HepG2 (cell line): ENCODE measurements around the gene ARID1A. TPM values are rescaled to one million over a fixed set of nuclear protein-coding genes. Genes with fewer than 3 reads are reported as not detected.
A peak's percentile ranks its signal among the peaks of the same experiment; 100 is the strongest.

Experiments used
- ASH2L ChIP-seq: fragments of 300-600, 200-600 bp; sonication (generic); IDR thresholded peaks from 2 replicates; pipeline ENCODE4 v1.7.0; 2017; ENCODE audit warnings: low read depth, mild to moderate bottlenecking, moderate library complexity, mixed read lengths, low read length; ENCODE audit not compliant: insufficient read length
- CBX1 ChIP-seq: IDR thresholded peaks from one replicate; pipeline ENCODE4 v1.6.1; 2016; ENCODE audit warnings: antibody characterized with exemption, low read depth
- FOXP4 ChIP-seq: sonication (generic); formaldehyde crosslinking; IDR thresholded peaks from 2 replicates; pipeline ENCODE4 v1.4.0; 2020; ENCODE audit warnings: missing genetic modification reagents
- KDM3A ChIP-seq: IDR thresholded peaks from 2 replicates; pipeline ENCODE4 v1.6.1; 2018; ENCODE audit warnings: low read depth, missing compliant biosample characterization
- KLF16 ChIP-seq, 2 experiments: sonication (generic) in 1 of 2; formaldehyde crosslinking in 1 of 2; IDR thresholded peaks; 2 replicates each; pipeline versions ENCODE4 v1.6.1 to v1.8.0; 2016 to 2023; ENCODE audit warnings: missing genetic modification reagents in 2 of 2, missing compliant biosample characterization in 1 of 2
- PPARG ChIP-seq: conservative IDR thresholded peaks from 2 replicates; pipeline ENCODE4 v1.6.1; 2016; ENCODE audit warnings: missing biosample characterization, missing genetic modification reagents
- RNF2 ChIP-seq: fragments of 450-650 bp; conservative IDR thresholded peaks from 2 replicates; pipeline ENCODE4 v1.6.1; 2016; ENCODE audit warnings: low read depth
- SALL1 ChIP-seq: sonication (generic); formaldehyde crosslinking; IDR thresholded peaks from 2 replicates; pipeline ENCODE4 v1.8.0; 2022; ENCODE audit warnings: mild to moderate bottlenecking, missing genetic modification reagents
- SAP130 ChIP-seq: IDR thresholded peaks from 2 replicates; pipeline ENCODE4 v1.6.1; 2016; ENCODE audit warnings: low read depth
- TFAP4 ChIP-seq: sonication (generic); IDR thresholded peaks from 2 replicates; pipeline ENCODE4 v1.6.1; 2016; ENCODE audit warnings: low read depth, borderline replicate concordance
- YEATS2 ChIP-seq: sonication (generic); formaldehyde crosslinking; IDR thresholded peaks from 2 replicates; pipeline ENCODE4 v1.4.0; 2020; ENCODE audit warnings: missing genetic modification reagents, borderline replicate concordance
- ZMYM4 ChIP-seq: sonication (generic); formaldehyde crosslinking; IDR thresholded peaks from 2 replicates; pipeline ENCODE4 v1.8.1; 2023; ENCODE audit warnings: mild to moderate bottlenecking, missing genetic modification reagents
- ZNF124 ChIP-seq: sonication (generic); formaldehyde crosslinking; IDR thresholded peaks from 2 replicates; pipeline ENCODE4 v1.4.0; 2020; ENCODE audit warnings: missing genetic modification reagents
- ZNF580 ChIP-seq: IDR thresholded peaks from 2 replicates; pipeline ENCODE4 v1.6.1; 2016; ENCODE audit warnings: low read depth, borderline replicate concordance
- ZNF629 ChIP-seq: sonication (generic); formaldehyde crosslinking; conservative IDR thresholded peaks from 2 replicates; pipeline ENCODE4 v1.5.0; 2020; ENCODE audit warnings: missing genetic modification reagents
- ZNF639 ChIP-seq: conservative IDR thresholded peaks from 2 replicates; pipeline ENCODE4 v1.6.1; 2018; ENCODE audit warnings: missing genetic modification reagents
- ZSCAN29 ChIP-seq: sonication (generic); formaldehyde crosslinking; conservative IDR thresholded peaks from 2 replicates; pipeline ENCODE4 v1.4.0; 2020; ENCODE audit warnings: mild to moderate bottlenecking, missing genetic modification reagents
- polyA plus RNA-seq, 8 experiments: library from polyadenylated mRNA; depleted of rRNA in 3 of 8; stranded (reverse) in 7 of 8; unstranded in 1 of 8; fragments of >200 nt; fragmentation: Illumina TruSeq in 4 of 8; extraction: Trizol in 4 of 8; gene quantifications; 2 replicates each; pipeline versions ENCODE4 v1.2.1 to v1.2.3, GENCODE V29; 2011 to 2016; ENCODE audit warnings: low read depth in 4 of 8, missing spikeins in 1 of 8, mixed read lengths in 1 of 8; ENCODE audit not compliant: insufficient read depth in 1 of 8
- total RNA-seq, 5 experiments: library from RNA; depleted of rRNA; stranded (reverse); fragments of >200 nt; fragmentation: Illumina TruSeq; extraction: Trizol; gene quantifications; 2 replicates each; pipeline ENCODE4 v1.2.3, GENCODE V29; 2016; ENCODE audit warnings: low read depth in 1 of 5
- TF ChIP-seq, protein P1 (sequence below): sonication (generic); formaldehyde crosslinking; IDR thresholded peaks from 2 replicates; pipeline ENCODE4 v1.9.0; 2022; ENCODE audit warnings: low read depth, missing genetic modification reagents
- TF ChIP-seq, protein P2 (sequence below): sonication (generic); formaldehyde crosslinking; IDR thresholded peaks from 2 replicates; pipeline ENCODE4 v1.4.0; 2020; ENCODE audit warnings: missing genetic modification reagents

Gene ARID1A
- total and polyA plus RNA-seq, 2 of the 13 experiments (the other 11 are each of a cell fraction or from before 2014, with no cell fraction given): 11.9 to 15.9 TPM

DNA sequence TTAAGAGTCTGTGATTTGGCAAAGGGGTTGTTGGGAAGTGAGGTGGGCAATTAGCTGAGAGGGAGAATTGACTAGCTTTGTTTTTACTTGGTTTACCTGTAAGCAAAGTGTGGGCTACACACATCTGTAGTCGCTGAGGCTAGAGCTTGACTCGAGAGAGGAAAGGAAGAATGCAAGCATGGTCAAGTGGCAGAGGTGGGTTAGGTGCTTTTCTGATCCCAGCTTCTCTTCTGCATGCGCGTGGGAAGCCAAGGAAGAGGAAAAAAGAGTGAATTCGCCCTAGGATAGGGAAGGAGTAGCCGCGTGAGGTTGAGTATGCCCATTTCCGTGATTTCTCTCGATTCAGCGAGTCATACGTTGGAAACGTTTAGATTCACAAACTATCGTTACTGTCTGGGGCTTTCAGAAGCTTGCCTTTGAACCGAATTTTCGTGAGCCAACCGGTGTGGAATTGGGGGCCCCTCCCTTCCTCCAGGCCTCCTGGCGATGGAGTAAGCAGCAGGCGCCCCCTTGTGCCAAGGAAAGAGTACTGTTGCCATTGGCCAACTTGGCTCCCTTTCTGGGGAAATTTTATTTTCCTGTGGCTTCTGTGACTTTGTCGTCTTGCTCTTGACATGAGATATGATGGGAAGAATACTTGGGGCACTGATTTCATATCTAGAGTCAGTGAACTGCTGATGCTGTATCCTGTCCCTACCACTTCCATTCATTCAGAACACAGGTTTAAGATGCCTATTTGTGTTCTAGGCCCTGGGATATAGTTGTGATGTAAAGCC lies 93.2 kb downstream of the ARID1A start (continued):
- TF ChIP-seq, protein P1, sequence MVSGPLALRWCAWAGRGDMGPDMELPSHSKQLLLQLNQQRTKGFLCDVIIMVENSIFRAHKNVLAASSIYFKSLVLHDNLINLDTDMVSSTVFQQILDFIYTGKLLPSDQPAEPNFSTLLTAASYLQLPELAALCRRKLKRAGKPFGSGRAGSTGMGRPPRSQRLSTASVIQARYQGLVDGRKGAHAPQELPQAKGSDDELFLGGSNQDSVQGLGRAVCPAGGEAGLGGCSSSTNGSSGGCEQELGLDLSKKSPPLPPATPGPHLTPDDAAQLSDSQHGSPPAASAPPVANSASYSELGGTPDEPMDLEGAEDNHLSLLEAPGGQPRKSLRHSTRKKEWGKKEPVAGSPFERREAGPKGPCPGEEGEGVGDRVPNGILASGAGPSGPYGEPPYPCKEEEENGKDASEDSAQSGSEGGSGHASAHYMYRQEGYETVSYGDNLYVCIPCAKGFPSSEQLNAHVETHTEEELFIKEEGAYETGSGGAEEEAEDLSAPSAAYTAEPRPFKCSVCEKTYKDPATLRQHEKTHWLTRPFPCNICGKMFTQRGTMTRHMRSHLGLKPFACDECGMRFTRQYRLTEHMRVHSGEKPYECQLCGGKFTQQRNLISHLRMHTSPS (CRISPR knock-in tag): no peak
- TF ChIP-seq TFAP4 (no peak), YEATS2 (CRISPR knock-in tag) (0 out of 2 replicates have a peak, but pooled peaks have one; percentile 33), ZNF124 (CRISPR knock-in tag) (peak; percentile 67; the same call in 1 of the 2 replicates), CBX1 (no peak), ZNF639 (CRISPR knock-in tag) (0 out of 2 replicates have a peak, but pooled peaks have one; percentile 11), RNF2 (no peak), PPARG (CRISPR knock-in tag) (peak; percentile 62; the same call in 1 of the 2 replicates), KDM3A (CRISPR knock-in tag) (peak; percentile 87; the same call in 1 of the 2 replicates), ZNF629 (CRISPR knock-in tag) (peak; percentile 65; the same call in 1 of the 2 replicates), ZNF580 (CRISPR knock-in tag) (peak; percentile 44; the same call in 1 of the 2 replicates), SAP130 (CRISPR knock-in tag) (peak; percentile 68), SALL1 (CRISPR knock-in tag) (peak; percentile 62), ZMYM4 (CRISPR knock-in tag) (peak; percentile 30; the same call in 1 of the 2 replicates), ASH2L (peak; percentile 3), ZSCAN29 (0 out of 2 replicates have a peak, but pooled peaks have one; percentile 32), KLF16 (CRISPR knock-in tag; IDR thresholded peaks at IDR 0.05) (peak in 1 of 2 experiments; percentile 47; a peak in 1 of 4 replicates), FOXP4 (CRISPR knock-in tag) (0 out of 2 replicates have a peak, but pooled peaks have one; percentile 16)
- TF ChIP-seq, protein P2, sequence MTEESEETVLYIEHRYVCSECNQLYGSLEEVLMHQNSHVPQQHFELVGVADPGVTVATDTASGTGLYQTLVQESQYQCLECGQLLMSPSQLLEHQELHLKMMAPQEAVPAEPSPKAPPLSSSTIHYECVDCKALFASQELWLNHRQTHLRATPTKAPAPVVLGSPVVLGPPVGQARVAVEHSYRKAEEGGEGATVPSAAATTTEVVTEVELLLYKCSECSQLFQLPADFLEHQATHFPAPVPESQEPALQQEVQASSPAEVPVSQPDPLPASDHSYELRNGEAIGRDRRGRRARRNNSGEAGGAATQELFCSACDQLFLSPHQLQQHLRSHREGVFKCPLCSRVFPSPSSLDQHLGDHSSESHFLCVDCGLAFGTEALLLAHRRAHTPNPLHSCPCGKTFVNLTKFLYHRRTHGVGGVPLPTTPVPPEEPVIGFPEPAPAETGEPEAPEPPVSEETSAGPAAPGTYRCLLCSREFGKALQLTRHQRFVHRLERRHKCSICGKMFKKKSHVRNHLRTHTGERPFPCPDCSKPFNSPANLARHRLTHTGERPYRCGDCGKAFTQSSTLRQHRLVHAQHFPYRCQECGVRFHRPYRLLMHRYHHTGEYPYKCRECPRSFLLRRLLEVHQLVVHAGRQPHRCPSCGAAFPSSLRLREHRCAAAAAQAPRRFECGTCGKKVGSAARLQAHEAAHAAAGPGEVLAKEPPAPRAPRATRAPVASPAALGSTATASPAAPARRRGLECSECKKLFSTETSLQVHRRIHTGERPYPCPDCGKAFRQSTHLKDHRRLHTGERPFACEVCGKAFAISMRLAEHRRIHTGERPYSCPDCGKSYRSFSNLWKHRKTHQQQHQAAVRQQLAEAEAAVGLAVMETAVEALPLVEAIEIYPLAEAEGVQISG (CRISPR knock-in tag): peak; percentile 45; the same call in 1 of the 2 replicates
